ENCODE results near the gene IFFO2. TPM values are rescaled to one million over a fixed set of nuclear protein-coding genes. Genes with fewer than 3 reads are reported as not detected.

IFFO2 gene
- total and polyA plus RNA-seq, 10 of the 15 experiments (the other 5 are each of a cell fraction or from before 2014, with no cell fraction given) = 1.2 to 18.4 (median 6.7) TPM

GRCh38 chr1:18855573-18855972 is 100.9 kb downstream of the IFFO2 start:
- intact Hi-C loops (cut with micrococcal nuclease; ENCODE audit: unreplicated experiment) = no loop called here
- H4K20me1 ChIP-seq (ENCODE audit: control insufficient read depth, insufficient read depth) = no peaks in the 10 kb centered on the region

More at GRCh38 chr1:18855573-18855972, 100.9 kb downstream of the IFFO2 start:
- 13% methylated on average over 6 of the region's 6 CpGs for WGBS (ENCODE audit: insufficient coverage, insufficient replicate concordance, low lambda C conversion rate, missing lambda C conversion rate)
- Histone ChIP-seq H3K79me2 (ENCODE audit: control insufficient read depth, insufficient read depth, low read length) (no peaks in the 10 kb centered on the region), H3K36me3 (ENCODE audit: control insufficient read depth in 2 of 2, insufficient read depth in 2 of 2, low read length in 1 of 2) (no peaks in the 10 kb centered on the region), H3K9me3 (replicated peaks; ENCODE audit: control insufficient read depth, insufficient read depth, low read length) (no peaks in the 10 kb centered on the region), H3K9ac (ENCODE audit: control insufficient read depth, insufficient read depth, low read length) (no peak overlapping the region), H3K4me2 (ENCODE audit: control insufficient read depth, insufficient read depth) (no peak overlapping the region), H2AFZ (ENCODE audit: control insufficient read depth, low read depth, low read length) (no peak overlapping the region), H3K27ac (ENCODE audit: control insufficient read depth, insufficient read depth) (no peak overlapping the region), H3K4me1 (ENCODE audit: control insufficient read depth, insufficient read depth, low read length) (no peaks in the 10 kb centered on the region), H3K4me3 (no peak overlapping the region), H3K27me3 (replicated peaks in 1 of 2; ENCODE audit: control insufficient read depth in 2 of 2, insufficient read depth in 2 of 2, low read length in 1 of 2) (no peaks in the 10 kb centered on the region)
- CTCF ChIA-PET = no interaction called here
- FAIRE-seq = no peak
- no peak for ATAC-seq
- TF ChIP-seq YY1 (IDR thresholded peaks at IDR 0.05; ENCODE audit: low read depth, low read length) = no peak
- TF ChIP-seq TAF1 (IDR thresholded peaks at IDR 0.05; ENCODE audit: borderline replicate concordance, low read depth, low read length) = no peak
- no peak for TF ChIP-seq ZBTB40 (IDR thresholded peaks at IDR 0.05; ENCODE audit: borderline replicate concordance)
- TF ChIP-seq KDM1A (IDR thresholded peaks at IDR 0.05; ENCODE audit: borderline replicate concordance) = no peak
- TF ChIP-seq RCOR1 (conservative IDR thresholded peaks at IDR 0.05; ENCODE audit: low read depth, low read length) = no peak
- TF ChIP-seq TARDBP (IDR thresholded peaks at IDR 0.05; ENCODE audit: borderline replicate concordance) = no peak
- TF ChIP-seq CHD4 (IDR thresholded peaks at IDR 0.05) = no peak
- TF ChIP-seq TCF7 (IDR thresholded peaks at IDR 0.05; ENCODE audit: borderline replicate concordance) = no peak
- TF ChIP-seq GABPA (IDR thresholded peaks at IDR 0.05; ENCODE audit: low read depth) = no peak
- no peak for TF ChIP-seq ZBED1 (IDR thresholded peaks at IDR 0.05; ENCODE audit: borderline replicate concordance)
- no peak for TF ChIP-seq POLR2A (IDR thresholded peaks at IDR 0.05; ENCODE audit: low read depth, low read length)
- TF ChIP-seq NBN (IDR thresholded peaks at IDR 0.05) = no peak
- in situ Hi-C loops (cut with MboI) = no loop called here
- POLR2A ChIA-PET = no interaction called here
- SMC1A ChIA-PET (ENCODE audit: uncharacterized antibody, unreplicated experiment) = no interaction called here
- BruUV-seq (replicated peaks) = no TSS peak
- RAD21 ChIA-PET (ENCODE audit: unreplicated experiment) = no interaction called here
- no peak for DNase-seq (ENCODE audit: low read depth, low spot score)

Measured in GM12878 (cell line).